GM23338 (cell line): ENCODE data around the gene TRIM72. TPM values are rescaled to one million over a fixed set of nuclear protein-coding genes. Genes with fewer than 3 reads are reported as not detected.

ENCODE experiments used
- ATAC-seq: fragments of 200-7000 bp; cut with Tn5 transposase; 3 replicates; pipeline ENCODE4 v1.9.1; 2020
- DNase-seq: peaks from one replicate; pipeline ENCODE4 v3.0.0-alpha.2; 2015; ENCODE audit warnings: low spot score
- H2AFZ ChIP-seq: fragments of 200-600 bp; sonication (generic); 2 replicates; pipeline ENCODE4 v1.8.0; 2016; ENCODE audit warnings: antibody characterized with exemption, mild to moderate bottlenecking, moderate library complexity
- H3F3A ChIP-seq: fragments of 200-600 bp; sonication (generic); replicated peaks from 2 replicates; pipeline ENCODE4 v1.8.0; 2017; ENCODE audit warnings: antibody characterized with exemption, mixed run types, low read depth
- H3K27ac ChIP-seq: fragments of 200-600 bp; sonication (generic); 2 replicates; pipeline ENCODE4 v1.6.1; 2016; ENCODE audit warnings: low read depth
- H3K27me3 ChIP-seq: fragments of 200-600 bp; sonication (generic); 2 replicates; pipeline ENCODE4 v1.8.0; 2016; ENCODE audit warnings: mild to moderate bottlenecking, mixed run types, moderate library complexity; ENCODE audit not compliant: insufficient read depth
- H3K36me3 ChIP-seq: fragments of 200-600 bp; sonication (generic); 2 replicates; pipeline ENCODE4 v1.8.0; 2016; ENCODE audit warnings: mild to moderate bottlenecking; ENCODE audit not compliant: insufficient read depth
- H3K4me1 ChIP-seq: fragments of 200-600 bp; sonication (generic); 2 replicates; pipeline ENCODE4 v1.8.0; 2016; ENCODE audit warnings: mild to moderate bottlenecking, moderate library complexity; ENCODE audit not compliant: insufficient read depth
- H3K4me2 ChIP-seq: fragments of 200-600 bp; sonication (generic); 2 replicates; pipeline ENCODE4 v1.7.1; 2017; ENCODE audit warnings: mixed run types
- H3K4me3 ChIP-seq: fragments of 200-600 bp; sonication (generic); 2 replicates; pipeline ENCODE4 v1.6.1; 2016; ENCODE audit warnings: mixed run types
- H3K79me2 ChIP-seq: fragments of 200-600 bp; sonication (generic); replicated peaks from 2 replicates; pipeline ENCODE4 v1.8.0; 2017; ENCODE audit warnings: mild to moderate bottlenecking; ENCODE audit not compliant: insufficient read depth
- H3K9me2 ChIP-seq: fragments of 200-600 bp; sonication (generic); 2 replicates; pipeline ENCODE4 v1.8.0; 2017; ENCODE audit not compliant: insufficient read depth
- H4K20me1 ChIP-seq: fragments of 200-600 bp; sonication (generic); replicated peaks from 2 replicates; pipeline ENCODE4 v1.8.0; 2017; ENCODE audit warnings: mild to moderate bottlenecking; ENCODE audit not compliant: insufficient read depth
- H3K27ac Mint-ChIP-seq: 2 replicates; pipeline ENCODE4 v1.8.0; 2020; ENCODE audit warnings: inconsistent platforms, mild to moderate bottlenecking, moderate library complexity, mixed read lengths
- H3K27me3 Mint-ChIP-seq: 3 replicates; pipeline ENCODE4 v1.8.0; 2022; ENCODE audit warnings: low read depth, mild to moderate bottlenecking, moderate library complexity, mixed read lengths, inconsistent platforms; ENCODE audit not compliant: insufficient read depth, poor library complexity
- H3K36me3 Mint-ChIP-seq: 3 replicates; pipeline ENCODE4 v1.8.0; 2021; ENCODE audit warnings: low read depth, mild to moderate bottlenecking, inconsistent platforms, moderate library complexity, mixed read lengths
- H3K4me1 Mint-ChIP-seq: 3 replicates; pipeline ENCODE4 v1.8.0; 2020; ENCODE audit warnings: mild to moderate bottlenecking, inconsistent platforms, mixed read lengths
- H3K4me3 Mint-ChIP-seq: 3 replicates; pipeline ENCODE4 v1.8.0; 2021; ENCODE audit warnings: moderate library complexity, mild to moderate bottlenecking, inconsistent platforms, mixed read lengths
- H3K9me3 Mint-ChIP-seq: 3 replicates; pipeline ENCODE4 v1.8.0; 2020; ENCODE audit warnings: moderate library complexity, mild to moderate bottlenecking, inconsistent platforms, mixed read lengths
- CREB1 ChIP-seq: fragments of 250-450 bp; sonication (Bioruptor Pico); IDR thresholded peaks from 2 replicates; pipeline ENCODE4 v1.5.0; 2020; ENCODE audit warnings: low read depth, mild to moderate bottlenecking, moderate library complexity
- CTCF ChIP-seq, 2 experiments: fragments of 200-600 bp in 1 of 2; sonication (generic) in 1 of 2; conservative IDR thresholded peaks; 2 replicates each; pipeline versions ENCODE4 v1.5.1 to v1.6.1; 2016 to 2017; ENCODE audit warnings: antibody characterized with exemption in 2 of 2, low read depth in 2 of 2, mild to moderate bottlenecking in 2 of 2, moderate library complexity in 1 of 2
- ETS1 ChIP-seq: IDR thresholded peaks from 2 replicates; pipeline ENCODE4 v1.6.1; 2016; ENCODE audit warnings: antibody characterized with exemption
- EZH2 ChIP-seq: fragments of 200-600 bp; sonication (generic); IDR thresholded peaks from one replicate; pipeline ENCODE4 v1.8.0; 2017; ENCODE audit warnings: antibody characterized with exemption, mild to moderate bottlenecking, low read depth; ENCODE audit not compliant: unreplicated experiment
- EZH2phosphoT487 ChIP-seq: fragments of 200-600 bp; sonication (generic); IDR thresholded peaks from one replicate; pipeline ENCODE4 v1.8.1; 2018; ENCODE audit warnings: antibody characterized with exemption; ENCODE audit not compliant: unreplicated experiment
- JUNB ChIP-seq: IDR thresholded peaks from one replicate; pipeline ENCODE4 v1.6.1; 2016; ENCODE audit warnings: antibody characterized with exemption; ENCODE audit not compliant: unreplicated experiment
- NANOG ChIP-seq: IDR thresholded peaks from 2 replicates; pipeline ENCODE4 v1.6.1; 2016; ENCODE audit warnings: antibody characterized with exemption, borderline replicate concordance
- POLR2AphosphoS5 ChIP-seq: IDR thresholded peaks from 2 replicates; pipeline ENCODE4 v1.6.1; 2016; ENCODE audit warnings: antibody characterized with exemption, low read depth
- REST ChIP-seq: IDR thresholded peaks from one replicate; pipeline ENCODE4 v1.6.1; 2018; ENCODE audit warnings: antibody characterized with exemption; ENCODE audit not compliant: unreplicated experiment
- STAT1 ChIP-seq: IDR thresholded peaks from one replicate; pipeline ENCODE4 v1.6.1; 2016; ENCODE audit warnings: antibody characterized with exemption; ENCODE audit not compliant: unreplicated experiment
- ZNF114 ChIP-seq: fragments of 250-450 bp; sonication (Bioruptor Pico); IDR thresholded peaks from 2 replicates; pipeline ENCODE4 v1.5.0; 2020; ENCODE audit warnings: mild to moderate bottlenecking, moderate library complexity
- ZNF331 ChIP-seq: fragments of 250-450 bp; sonication (Bioruptor Pico); IDR thresholded peaks from 2 replicates; pipeline ENCODE4 v1.5.0; 2020; ENCODE audit warnings: low read depth, mild to moderate bottlenecking, moderate library complexity
- polyA plus RNA-seq: library from polyadenylated mRNA; unstranded; fragments of >200 nt; fragmentation: Nextera tagmentation; extraction: Ambion mirVana; gene quantifications from 2 replicates; pipeline ENCODE4 v1.2.1, GENCODE V29; 2016
- total RNA-seq: library from RNA; depleted of rRNA; stranded (reverse); fragments of >200 nt; shearing (Covaris generic); gene quantifications from 2 replicates; pipeline ENCODE4 v1.2.3, GENCODE V29; 2014
- TF ChIP-seq, protein P1 (sequence below): fragments of 250-450 bp; sonication (Bioruptor Pico); IDR thresholded peaks from 2 replicates; pipeline ENCODE4 v1.5.0; 2020; ENCODE audit warnings: mild to moderate bottlenecking, moderate library complexity

Gene TRIM72
- total and polyA plus RNA-seq, 2 experiments from 2014 or later: 0.81 to 1.3 TPM

GRCh38 chr16:31242206-31242605, 28.3 kb downstream of the TRIM72 start:
- H2AFZ ChIP-seq: peak overlapping the region; percentile 92
- H3K27me3 ChIP-seq: no peaks in the 10 kb centered on the region
- H3K27ac ChIP-seq: no peak overlapping the region
- DNase-seq (no peak), ATAC-seq (no peak)
- 0 out of 2 replicates have a peak, but pooled peaks cover 3% of the 10 kb centered on the region for H3K9me2 ChIP-seq
- no peaks in the 10 kb centered on the region for H3K36me3 ChIP-seq
- H4K20me1 ChIP-seq: no peaks in the 10 kb centered on the region
- no peaks in the 10 kb centered on the region; the same call in 2 of the 3 replicates for H3K9me3 Mint-ChIP-seq
- peaks cover 2% of the 10 kb centered on the region for H3K27me3 Mint-ChIP-seq
- no peak overlapping the region for H3K4me3 ChIP-seq
- peaks cover 26% of the 10 kb centered on the region for H3K4me1 Mint-ChIP-seq
- no peak overlapping the region for H3K4me3 Mint-ChIP-seq
- H3K36me3 Mint-ChIP-seq: no peaks in the 10 kb centered on the region
- H3K27ac Mint-ChIP-seq: no peak overlapping the region
- peak overlapping the region; percentile 47; the same call in 1 of the 2 replicates for H3K4me2 ChIP-seq
- H3K79me2 ChIP-seq: no peaks in the 10 kb centered on the region
- peaks cover 5% of the 10 kb centered on the region; the same call in 1 of the 2 replicates for H3F3A ChIP-seq
- TF ChIP-seq, protein P1, sequence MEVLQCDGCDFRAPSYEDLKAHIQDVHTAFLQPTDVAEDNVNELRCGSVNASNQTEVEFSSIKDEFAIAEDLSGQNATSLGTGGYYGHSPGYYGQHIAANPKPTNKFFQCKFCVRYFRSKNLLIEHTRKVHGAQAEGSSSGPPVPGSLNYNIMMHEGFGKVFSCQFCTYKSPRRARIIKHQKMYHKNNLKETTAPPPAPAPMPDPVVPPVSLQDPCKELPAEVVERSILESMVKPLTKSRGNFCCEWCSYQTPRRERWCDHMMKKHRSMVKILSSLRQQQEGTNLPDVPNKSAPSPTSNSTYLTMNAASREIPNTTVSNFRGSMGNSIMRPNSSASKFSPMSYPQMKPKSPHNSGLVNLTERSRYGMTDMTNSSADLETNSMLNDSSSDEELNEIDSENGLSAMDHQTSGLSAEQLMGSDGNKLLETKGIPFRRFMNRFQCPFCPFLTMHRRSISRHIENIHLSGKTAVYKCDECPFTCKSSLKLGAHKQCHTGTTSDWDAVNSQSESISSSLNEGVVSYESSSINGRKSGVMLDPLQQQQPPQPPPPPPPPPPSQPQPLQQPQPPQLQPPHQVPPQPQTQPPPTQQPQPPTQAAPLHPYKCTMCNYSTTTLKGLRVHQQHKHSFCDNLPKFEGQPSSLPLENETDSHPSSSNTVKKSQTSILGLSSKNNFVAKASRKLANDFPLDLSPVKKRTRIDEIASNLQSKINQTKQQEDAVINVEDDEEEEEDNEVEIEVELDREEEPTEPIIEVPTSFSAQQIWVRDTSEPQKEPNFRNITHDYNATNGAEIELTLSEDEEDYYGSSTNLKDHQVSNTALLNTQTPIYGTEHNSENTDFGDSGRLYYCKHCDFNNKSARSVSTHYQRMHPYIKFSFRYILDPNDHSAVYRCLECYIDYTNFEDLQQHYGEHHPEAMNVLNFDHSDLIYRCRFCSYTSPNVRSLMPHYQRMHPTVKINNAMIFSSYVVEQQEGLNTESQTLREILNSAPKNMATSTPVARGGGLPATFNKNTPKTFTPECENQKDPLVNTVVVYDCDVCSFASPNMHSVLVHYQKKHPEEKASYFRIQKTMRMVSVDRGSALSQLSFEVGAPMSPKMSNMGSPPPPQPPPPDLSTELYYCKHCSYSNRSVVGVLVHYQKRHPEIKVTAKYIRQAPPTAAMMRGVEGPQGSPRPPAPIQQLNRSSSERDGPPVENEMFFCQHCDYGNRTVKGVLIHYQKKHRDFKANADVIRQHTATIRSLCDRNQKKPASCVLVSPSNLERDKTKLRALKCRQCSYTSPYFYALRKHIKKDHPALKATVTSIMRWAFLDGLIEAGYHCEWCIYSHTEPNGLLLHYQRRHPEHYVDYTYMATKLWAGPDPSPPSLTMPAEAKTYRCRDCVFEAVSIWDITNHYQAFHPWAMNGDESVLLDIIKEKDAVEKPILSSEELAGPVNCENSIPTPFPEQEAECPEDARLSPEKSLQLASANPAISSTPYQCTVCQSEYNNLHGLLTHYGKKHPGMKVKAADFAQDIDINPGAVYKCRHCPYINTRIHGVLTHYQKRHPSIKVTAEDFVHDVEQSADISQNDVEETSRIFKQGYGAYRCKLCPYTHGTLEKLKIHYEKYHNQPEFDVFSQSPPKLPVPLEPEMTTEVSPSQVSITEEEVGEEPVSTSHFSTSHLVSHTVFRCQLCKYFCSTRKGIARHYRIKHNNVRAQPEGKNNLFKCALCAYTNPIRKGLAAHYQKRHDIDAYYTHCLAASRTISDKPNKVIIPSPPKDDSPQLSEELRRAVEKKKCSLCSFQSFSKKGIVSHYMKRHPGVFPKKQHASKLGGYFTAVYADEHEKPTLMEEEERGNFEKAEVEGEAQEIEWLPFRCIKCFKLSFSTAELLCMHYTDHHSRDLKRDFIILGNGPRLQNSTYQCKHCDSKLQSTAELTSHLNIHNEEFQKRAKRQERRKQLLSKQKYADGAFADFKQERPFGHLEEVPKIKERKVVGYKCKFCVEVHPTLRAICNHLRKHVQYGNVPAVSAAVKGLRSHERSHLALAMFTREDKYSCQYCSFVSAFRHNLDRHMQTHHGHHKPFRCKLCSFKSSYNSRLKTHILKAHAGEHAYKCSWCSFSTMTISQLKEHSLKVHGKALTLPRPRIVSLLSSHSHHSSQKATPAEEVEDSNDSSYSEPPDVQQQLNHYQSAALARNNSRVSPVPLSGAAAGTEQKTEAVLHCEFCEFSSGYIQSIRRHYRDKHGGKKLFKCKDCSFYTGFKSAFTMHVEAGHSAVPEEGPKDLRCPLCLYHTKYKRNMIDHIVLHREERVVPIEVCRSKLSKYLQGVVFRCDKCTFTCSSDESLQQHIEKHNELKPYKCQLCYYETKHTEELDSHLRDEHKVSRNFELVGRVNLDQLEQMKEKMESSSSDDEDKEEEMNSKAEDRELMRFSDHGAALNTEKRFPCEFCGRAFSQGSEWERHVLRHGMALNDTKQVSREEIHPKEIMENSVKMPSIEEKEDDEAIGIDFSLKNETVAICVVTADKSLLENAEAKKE (CRISPR knock-in tag): no peak
- TF ChIP-seq NANOG (no peak), EZH2 (no peak), STAT1 (no peak), ZNF331 (CRISPR knock-in tag) (no peak), REST (no peak), JUNB (no peak), POLR2AphosphoS5 (no peak), ZNF114 (no peak), EZH2phosphoT487 (no peak), ETS1 (no peak), CREB1 (CRISPR knock-in tag) (no peak), CTCF (conservative IDR thresholded peaks at IDR 0.05; ENCODE audit: low read depth in 2 of 2) (no peak)
- peaks cover 10% of the 10 kb centered on the region for H3K4me1 ChIP-seq
